EL (cell line): ENCODE results near the gene TMEM164.
"Not testable (repeated sequence)": the region's sequence is repeated elsewhere in the genome, so short reads cannot be mapped to it uniquely, and the experiment has no call there.

Experiments
- DNase-seq: peaks from one replicate; pipeline ENCODE4 v3.0.0-alpha.2; 2016

The TMEM164 gene

DNA sequence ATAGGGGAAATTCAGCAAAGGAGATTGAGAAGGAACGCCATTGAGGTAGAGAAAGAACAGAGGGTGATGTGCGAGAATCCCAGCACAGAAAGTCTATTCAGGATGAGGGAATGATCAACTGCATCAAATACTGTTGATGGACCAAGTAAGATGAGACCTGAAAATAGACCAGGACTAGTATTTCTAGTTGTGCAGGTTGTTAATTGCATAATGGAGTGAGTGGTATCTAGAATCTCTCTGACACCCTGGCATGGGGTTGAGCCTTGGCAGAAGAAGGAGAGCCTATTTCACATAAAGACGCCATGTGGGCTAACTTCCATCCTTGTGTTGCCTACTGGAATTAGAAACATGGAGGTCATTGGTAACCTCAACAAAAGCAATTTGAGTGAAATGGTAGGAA, 135.6 kb downstream of the TMEM164 start:
- DNase-seq: no peak

DNA sequence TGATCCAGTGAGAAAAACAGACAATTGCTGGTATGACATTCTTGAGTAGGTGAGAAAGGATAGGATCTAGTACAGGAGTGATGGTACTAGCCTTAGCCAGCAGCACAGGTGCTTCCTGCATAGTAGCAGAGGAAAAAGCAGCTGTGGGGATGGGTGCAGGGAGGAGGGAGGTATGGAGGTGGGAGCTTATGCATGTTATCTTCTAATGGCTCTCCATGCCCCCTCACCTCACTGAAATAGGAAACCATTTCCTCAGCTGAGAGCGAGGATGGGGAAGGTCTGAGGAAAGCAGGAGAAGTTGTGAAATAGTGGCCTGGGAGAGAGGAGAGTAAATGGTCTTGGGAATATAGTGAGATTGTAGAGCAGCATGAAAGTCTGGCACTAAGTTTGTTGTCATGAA, 136.3 kb downstream of the TMEM164 start:
- no peak for DNase-seq

DNA sequence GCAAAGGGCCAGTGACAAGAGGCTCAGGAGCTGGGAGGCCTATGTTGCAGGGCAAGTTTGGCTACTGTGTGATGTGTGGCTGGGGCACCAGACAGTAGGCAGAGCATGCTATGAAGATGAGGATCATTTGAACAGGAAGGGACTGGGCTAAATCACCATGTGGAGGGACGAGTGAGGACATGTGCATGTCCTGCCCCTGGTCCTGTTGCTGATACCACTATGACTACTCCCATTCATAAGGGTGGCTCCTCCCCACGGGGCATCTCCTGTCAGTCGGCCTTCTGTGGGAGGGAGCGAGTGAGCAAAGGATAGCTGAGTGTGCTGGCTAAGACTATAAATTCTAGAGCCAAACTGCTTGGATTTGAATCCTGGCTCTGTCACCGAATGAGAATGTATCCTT, 139.2 kb downstream of the TMEM164 start:
- no peak for DNase-seq

DNA sequence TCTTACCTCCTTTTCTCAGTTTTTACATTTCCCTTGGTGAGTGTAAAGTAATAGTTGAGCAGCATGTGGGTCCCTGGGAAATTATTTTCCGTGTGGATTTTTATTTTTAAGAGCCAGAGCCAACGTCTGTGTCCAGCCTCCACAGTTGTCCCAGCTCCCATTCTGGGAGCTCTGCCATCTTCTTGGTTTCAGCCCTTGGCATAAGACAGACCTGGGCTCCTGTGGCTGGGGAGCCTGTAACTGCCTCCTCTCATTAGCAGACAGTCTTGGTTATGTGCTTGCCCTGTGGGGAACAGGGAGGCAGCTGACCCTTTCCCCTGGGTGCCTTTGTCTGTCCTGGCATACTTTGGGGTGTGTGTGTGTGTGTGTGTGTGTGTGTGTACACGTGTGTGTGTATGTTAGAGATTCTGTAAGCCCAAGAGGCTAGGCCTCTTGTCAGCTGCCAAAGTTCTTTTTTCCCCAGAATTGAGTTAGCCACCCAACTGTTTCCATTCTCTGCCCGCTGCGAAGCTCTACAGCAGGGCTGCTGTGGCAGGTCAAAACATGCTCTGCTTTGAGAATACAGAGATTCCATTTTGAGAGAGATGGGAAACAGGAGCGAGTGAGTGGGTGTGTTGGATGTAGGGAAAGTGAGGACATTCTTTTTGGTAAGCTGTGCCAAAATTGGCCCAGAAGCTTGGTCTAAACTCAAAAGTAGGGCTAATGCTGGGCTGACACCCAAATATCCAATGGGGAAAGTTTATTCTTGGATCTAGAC, 140.7 kb downstream of the TMEM164 start:
- no peak for DNase-seq

DNA sequence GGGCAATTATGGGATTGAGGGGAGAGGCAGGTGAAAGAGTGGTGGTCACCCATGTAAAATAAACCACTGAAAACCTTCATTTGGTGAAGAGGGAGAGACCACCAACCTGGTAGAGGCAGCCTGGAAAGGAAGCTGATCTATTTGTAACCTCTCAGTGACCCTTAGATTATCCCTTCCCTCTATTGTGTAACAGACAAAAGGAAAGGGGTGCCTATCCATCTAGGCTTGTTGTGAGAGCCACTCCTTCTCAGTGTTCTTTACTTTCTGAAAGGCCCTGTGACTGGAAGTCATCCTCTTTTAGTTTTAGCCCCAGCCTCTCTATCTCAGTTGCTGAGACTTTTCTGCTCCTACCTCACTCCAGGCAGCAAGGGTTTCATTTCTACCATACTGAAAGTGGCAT, 142.4 kb downstream of the TMEM164 start:
- DNase-seq: no peak

DNA sequence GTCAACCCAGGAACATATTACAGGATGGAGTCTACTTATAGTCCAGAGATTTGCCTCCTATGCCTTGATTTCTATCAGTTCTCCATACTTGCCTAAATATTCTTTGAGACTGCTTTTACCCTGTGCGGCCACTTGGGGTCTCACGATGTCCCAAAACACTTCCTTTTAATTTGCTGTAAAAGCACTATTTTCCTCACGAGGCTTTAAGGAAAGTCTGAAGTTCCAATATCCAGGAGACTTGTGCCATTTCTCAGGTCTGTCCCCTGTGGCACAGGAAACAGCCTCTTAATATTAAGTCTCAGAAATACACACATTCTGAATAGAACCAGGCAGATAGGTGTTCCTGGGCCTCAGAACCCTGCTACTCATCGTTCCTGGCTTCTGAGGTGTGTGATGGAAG, 142.9 kb downstream of the TMEM164 start:
- DNase-seq: peak; percentile 34

DNA sequence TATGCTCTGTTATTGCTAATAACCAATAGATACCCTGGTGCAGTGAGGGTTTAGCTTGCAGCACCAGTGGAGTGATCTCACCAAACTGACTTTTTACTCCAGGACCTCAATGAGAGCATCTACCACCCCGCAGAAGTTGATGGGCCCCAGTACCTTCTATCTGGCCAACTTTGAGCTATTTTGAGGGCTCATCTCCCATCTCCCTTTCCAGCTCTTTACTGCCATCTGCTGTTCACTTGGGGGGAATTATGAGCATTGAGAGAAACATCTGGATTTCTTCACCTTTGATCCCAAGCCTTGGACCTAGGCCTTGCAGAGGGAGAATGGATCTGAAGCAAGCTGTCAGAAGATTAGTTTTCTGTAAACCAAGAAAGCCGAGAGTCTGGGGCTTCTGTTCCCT, 143.6 kb downstream of the TMEM164 start:
- DNase-seq: peak; percentile 51

DNA sequence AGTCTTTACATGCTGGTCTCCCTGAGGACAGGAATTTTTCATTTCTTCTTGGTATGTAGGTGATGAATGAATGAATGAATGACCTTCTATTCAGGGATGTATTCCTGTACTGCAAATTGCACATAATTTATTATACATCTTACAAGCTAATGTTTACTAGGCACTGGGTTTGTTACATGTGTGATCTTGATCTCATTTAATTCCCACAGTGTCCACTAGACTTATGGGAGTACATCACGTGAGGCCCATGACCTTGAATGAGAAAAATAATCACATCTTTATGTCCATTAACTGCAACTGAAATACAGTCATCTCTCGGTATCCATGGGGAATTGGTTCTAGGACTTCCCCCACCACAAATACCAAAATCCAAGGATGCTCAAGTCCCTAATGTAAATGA, 150.3 kb downstream of the TMEM164 start:
- DNase-seq: no peak

DNA sequence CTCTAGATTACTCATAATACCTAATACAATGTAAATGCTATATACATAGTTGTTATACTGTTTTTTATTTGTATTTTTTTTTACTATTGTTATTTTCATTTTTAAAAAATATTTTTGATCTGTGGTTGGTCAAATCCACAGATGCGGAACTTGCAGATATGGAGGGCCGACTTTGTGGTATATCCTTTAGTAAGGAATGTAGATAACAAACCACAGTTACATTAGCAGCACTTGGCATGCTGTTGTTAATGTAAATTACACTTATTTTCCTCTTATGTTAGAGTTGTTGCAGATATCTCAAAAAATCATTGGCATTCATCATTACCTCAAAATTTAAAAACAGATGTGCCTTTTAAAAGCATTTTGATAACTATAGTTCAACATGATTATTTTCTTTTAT, 151.0 kb downstream of the TMEM164 start:
- DNase-seq: no peak

DNA sequence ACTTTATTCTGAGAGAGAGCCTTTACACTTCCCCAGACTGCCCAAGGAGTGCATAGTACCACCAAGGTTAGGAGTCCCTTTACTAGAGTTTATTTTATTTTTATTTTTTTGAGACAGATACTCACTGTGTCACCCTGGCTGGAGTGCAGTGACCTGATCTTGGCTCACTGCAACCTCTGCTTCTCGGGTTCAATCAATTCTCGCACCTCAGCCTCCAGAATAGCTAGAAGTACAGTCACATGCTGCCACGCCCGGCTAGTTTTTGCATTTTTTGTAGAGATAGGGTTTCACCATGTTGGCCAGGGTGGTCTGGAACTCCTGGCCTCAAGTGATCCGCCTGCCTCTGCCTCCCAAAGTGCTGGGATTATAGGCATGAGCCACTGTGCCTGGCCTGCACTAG, 151.4 kb downstream of the TMEM164 start:
- not testable (repeated sequence) for DNase-seq

DNA sequence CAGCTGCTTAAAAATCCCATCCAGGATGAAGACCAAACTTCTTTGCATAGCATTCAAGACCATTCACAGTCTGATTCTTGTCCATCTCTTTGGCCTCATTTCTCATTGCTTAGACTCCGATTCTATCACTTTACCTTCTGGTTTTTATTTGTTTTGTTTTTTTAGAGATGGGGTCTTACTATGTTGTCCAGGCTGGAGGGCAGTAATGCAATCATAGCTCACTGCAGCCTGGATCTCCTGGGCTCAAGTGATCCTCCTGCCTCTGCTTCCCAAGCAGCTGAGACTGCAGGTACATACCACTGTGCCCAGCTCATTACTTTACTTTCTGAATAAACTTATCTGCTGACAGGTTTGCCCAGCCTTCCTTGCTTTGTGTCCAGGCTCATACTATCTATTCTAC, 152.8 kb downstream of the TMEM164 start:
- DNase-seq: no peak

DNA sequence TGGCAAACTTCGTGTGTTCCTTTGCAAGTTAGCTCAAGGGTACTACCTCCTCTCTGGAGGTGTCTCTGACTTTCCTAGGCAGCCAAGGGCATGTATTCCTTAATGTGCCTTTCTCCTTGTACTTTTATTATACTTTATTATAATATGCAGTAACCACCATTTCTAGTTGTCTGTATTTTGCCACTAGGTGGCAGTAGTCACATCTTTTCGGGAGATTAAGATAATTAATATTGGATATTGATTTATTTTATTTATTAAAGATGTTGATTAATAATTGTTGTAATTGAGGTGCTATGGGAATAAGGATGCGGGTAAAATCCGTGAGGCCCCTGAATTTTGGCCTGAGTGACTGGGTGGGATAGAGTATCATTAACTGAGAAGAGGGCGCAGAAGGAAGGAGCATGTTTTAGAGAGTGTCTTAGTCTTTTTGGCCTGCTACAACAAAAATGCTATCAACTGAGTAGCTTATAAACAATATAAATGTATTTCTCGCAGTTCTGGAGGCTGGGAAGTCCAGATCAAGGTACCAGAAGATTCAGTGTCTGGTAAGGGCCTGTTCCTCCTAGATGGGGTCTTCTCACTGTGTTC, 153.3 kb downstream of the TMEM164 start:
- no peak for DNase-seq

DNA sequence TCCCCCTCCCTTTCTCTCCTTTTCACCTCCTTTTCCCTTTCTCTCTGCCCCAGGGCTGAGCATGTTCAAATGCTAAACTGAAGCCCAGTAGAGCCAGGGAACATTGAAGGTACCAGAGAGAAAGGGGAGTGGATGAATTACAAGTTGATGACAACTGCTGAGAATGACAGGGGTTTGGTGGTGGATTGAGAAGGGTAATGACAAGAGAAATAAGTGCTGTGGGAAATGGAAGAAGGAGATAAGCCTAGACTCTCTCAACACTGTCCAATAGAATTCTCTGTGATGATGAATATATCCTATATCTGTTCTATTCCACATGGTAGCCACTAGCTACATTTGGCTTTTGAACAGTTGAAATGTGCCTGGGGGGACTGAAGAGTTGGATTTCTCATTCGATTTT, 154.5 kb downstream of the TMEM164 start:
- DNase-seq: no peak

DNA sequence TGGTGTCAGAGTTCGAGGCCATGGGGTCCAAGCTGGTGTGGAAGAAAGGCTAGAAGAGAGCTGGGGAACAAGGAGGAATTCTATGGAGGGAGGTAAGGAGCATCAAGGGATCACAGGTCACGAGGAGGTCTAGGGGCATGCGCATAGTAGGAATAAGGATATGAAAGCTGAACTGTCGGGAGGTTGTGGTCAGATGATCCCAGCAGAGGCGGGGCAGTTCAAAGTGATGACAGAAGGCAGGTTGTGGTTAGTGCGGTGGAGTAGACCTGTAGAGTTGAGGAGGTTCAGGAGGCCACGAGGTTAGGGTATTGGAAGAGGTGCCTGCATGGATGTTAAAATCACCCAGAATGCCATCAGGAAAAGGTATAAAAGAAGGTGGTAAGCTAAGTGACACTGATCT, 156.3 kb downstream of the TMEM164 start:
- DNase-seq: no peak

DNA sequence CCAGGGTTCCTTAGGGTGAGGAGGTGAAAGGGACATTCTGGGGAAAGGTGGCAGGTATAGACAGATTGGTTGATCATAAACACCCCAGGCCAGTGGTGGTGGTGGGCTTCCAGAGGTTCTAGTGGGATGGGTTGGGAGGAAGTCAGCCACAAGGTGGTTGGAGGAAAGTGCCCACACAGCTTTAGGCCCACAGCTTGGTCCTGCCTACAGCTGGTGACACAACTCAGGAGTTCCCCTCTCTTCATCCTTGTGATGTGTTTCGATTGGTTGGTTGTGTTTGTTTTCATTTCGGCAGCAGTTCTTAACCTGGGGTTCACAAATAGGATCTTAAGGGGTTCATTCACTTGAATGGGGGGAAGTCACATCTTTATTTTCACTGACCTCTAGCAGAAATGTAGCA, 157.0 kb downstream of the TMEM164 start:
- DNase-seq: no peak

DNA sequence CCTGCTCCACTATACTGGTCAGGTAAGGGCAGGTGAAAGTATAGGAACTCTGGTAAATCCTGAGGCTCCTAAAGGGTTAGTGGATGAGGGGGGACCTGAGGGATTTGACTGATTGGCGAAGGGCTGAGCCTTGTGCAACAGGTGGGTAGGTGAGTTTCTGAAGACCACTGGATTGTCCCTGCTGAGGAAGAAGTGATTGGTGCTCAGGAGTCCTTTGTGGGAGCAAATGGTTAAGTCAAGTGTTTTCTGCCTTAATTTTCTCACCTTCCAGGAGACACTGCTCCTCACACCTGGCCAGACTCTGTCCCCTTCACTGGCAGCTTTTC, 158.4 kb downstream of the TMEM164 start:
- DNase-seq: no peak

DNA sequence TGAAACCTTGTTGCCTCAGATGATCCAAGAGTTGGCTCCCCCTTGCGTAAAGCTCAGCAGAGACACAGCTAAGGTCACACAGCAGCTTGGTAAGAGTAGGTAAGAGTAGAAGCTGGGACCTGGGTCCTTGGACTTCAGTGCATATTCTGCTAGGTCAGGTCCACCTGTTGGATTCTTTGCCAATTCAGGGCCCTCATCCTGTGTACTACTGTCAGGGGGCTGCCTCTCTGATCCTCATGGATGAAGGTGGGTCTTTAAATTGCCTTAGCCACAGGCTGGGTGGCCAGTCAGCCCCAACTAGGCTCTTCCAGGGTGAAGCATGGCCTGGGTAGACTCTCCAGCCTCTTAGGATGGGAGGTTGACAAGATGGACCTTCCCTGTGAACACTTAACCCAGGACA, 159.2 kb downstream of the TMEM164 start:
- no peak for DNase-seq

DNA sequence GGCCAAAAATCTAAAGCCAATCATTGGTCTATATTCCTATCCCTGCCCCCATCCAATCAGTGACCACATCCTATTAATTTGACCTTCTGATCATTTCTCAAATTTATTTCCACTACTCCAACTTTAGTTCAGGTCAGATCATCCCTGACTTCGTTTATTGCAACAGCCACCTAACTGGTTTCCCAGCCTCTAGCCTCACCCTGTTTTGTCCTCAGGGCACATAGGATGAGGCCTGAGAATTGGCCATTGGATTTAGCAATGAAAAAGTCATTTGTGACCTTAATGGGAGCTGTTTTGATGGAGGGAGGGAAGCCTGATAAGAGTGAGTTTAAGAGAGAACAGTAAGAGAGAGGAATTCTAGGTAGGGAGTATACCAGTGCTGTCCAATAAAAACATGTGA, 160.0 kb downstream of the TMEM164 start:
- DNase-seq: no peak

DNA sequence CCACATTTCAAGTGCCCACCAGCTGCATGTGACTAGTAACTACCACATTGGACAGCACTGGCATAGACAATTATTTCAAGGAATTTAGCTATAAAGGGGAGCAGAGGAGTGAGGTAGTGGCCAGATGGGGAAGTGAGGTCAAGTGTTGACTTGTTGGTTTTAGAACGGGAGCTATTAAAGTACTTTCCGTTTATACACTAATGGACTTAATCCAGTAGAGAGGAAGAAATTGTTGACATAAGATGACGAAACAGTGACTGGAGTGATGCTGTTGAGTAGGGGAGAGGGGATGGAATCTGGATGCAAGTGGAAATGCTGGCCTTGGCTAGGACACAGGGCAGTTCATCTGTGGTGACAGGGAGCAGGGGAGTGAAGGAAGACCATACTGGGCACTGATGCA, 160.6 kb downstream of the TMEM164 start:
- DNase-seq: no peak

DNA sequence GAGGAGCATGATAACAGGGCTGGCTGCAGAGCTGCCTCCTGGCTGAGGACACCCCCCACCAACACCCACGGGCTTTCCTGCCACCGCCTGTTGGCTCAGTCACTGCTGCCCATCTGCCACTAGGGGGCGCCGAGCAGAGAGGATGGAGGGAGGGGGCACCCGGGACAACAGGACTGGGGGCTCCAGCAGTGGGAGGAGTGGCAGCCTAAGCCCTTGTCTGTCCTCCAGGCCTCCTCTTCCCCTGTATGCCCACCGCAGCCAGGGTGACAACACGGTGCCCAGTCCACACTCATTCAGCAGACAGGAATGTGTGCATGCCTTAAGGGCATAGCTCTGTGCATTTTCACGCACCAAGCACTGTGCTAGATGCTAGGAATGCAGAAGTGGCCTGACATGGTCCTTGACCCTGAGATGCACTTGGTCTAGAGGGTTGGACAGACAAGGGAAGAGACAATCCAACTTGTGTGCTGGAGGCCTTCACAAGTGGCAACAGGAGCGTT, 165.1 kb downstream of the TMEM164 start:
- peak; percentile 85 for DNase-seq

DNA sequence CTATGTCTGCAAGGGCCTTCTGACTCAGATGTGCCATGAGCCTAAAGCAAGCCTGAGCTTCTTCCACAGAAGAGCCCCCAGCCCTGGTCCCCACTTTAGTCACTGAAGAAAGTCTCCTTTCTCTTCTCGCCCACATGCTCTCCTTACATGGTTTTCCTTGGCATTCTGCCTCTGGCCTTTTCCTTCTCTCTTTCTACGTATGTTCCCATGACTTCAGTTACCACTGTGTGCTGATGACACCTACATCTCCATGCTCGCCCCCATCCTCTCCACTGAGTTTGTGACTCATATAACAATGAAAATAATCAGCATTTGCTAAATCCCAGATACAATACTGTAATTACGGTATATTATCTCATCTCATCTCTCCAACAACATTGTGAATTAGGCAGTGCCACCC, 165.7 kb downstream of the TMEM164 start:
- peak; percentile 81 for DNase-seq

DNA sequence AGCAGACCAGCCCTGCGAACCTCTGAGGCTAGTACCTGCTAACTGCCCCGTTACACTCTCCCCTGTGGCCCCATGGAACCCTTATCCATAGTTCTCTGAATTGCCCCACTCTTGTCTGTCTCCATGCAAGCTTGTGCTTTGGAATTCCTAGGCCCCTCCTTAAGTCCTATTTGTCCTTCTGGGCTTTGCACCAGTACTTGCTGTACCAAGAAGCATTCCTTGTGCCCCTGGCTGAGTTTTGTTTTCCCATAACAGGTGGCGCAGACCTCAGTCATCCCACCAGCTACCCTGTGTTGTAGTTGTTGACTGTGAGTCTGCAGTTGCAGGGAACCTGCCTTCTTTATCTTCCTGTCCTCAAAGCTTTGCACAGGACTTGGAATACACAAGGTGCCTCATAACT, 167.1 kb downstream of the TMEM164 start:
- DNase-seq: no peak

DNA sequence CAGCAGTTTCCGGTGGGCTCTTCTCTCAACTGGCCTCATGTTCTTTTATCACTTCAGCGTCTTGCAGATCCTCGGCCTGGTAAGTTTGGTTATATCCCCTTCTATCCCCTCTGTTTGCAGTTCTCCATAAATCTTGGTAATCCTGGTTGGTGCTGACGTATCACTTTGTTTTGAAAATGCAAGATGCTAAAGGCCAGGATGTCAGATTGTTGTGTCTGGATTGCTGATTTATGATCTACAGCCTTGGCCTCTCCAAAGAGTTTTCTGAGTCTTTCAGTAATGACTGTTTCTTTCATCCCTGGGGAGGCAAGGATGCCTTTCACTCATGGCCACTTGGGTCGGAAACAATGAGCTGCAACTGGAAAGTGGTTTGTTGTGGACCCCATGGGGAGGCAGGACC, 168.5 kb downstream of the TMEM164 start:
- no peak for DNase-seq

DNA sequence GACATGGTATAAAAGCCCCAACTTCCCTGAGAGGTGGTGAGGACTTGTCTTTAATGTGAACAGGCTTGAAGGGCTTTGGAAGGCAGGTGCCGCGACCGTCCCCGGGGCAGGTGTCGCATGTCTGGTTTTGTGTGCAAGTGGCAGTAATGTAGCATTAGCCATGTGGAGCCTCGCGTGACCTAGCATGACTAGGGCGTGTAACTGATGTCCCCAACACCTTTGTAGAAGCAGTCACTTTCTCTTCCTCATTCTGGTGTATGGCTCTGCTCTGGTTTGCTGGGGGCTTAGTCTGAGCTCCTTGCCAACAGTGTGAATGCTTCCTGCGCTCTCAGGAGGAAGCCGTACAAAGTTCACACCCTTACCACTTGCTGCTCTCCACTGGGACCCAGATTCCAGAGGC, 169.3 kb downstream of the TMEM164 start:
- DNase-seq: no peak
